Naive thymus-derived CD4-positive, alpha-beta T cell (primary cell): Measurements from ENCODE around the gene CUL4B. TPM values are rescaled to one million over a fixed set of nuclear protein-coding genes. Genes with fewer than 3 reads are reported as not detected.
"Not testable (repeated sequence)": the region's sequence is repeated elsewhere in the genome, so short reads cannot be mapped to it uniquely, and the experiment has no call there.

Source experiments
- ATAC-seq: fragments of 150-1000 bp; cut with Tn5 transposase; 2 replicates; pipeline ENCODE4 v1.10.0; 2021; ENCODE audit warnings: mild to moderate bottlenecking, moderate library complexity
- CTCF ChIA-PET: fragments of 350-600 bp; sonication (Branson Sonifier 250); formaldehyde crosslinking; loops from one replicate; lab custom pipeline; 2021; ENCODE audit warnings: antibody characterized with exemption; lab: Charles Lee
- POLR2A ChIA-PET: fragments of 350-600 bp; sonication (Branson Sonifier 250); formaldehyde crosslinking; loops from one replicate; lab custom pipeline; 2021; ENCODE audit warnings: antibody characterized with exemption, inconsistent platforms; lab: Charles Lee
- DNase-seq, 9 donors: peaks; one replicate each; pipeline versions ENCODE4 v3.0.0 to v3.0.0-alpha.2; 2020 to 2022; ENCODE audit warnings: mixed read lengths in 1 of 9
- H3K27ac ChIP-seq: one replicate; pipeline ENCODE4 v1.7.0; 2013; ENCODE audit warnings: mild to moderate bottlenecking, low read depth, low read length, moderate library complexity
- H3K27me3 ChIP-seq, 2 donors: one replicate each; pipeline ENCODE4 v1.7.0; 2013; ENCODE audit warnings: low read length in 2 of 2, mild to moderate bottlenecking in 2 of 2, moderate library complexity in 2 of 2; ENCODE audit not compliant: control insufficient read depth in 2 of 2, insufficient read depth in 2 of 2
- H3K36me3 ChIP-seq, 3 experiments: 1 replicate in 2 of 3; 2 replicates in 1 of 3; pipeline ENCODE4 v1.7.0; 2013; ENCODE audit warnings: low read length in 3 of 3, mild to moderate bottlenecking in 3 of 3, moderate library complexity in 1 of 3; ENCODE audit not compliant: insufficient read depth in 3 of 3, control insufficient read depth in 2 of 3
- H3K4me1 ChIP-seq, 2 donors: one replicate each; pipeline ENCODE4 v1.7.0; 2013; ENCODE audit warnings: low read length in 2 of 2, mild to moderate bottlenecking in 2 of 2, moderate library complexity in 1 of 2; ENCODE audit not compliant: control insufficient read depth in 2 of 2, insufficient read depth in 2 of 2
- H3K4me3 ChIP-seq: 2 replicates; pipeline ENCODE4 v1.7.0; 2013; ENCODE audit warnings: mild to moderate bottlenecking, low read length
- H3K9me3 ChIP-seq, 3 experiments: 1 replicate in 2 of 3; 2 replicates in 1 of 3; pipeline ENCODE4 v1.7.0; 2013; ENCODE audit warnings: low read length in 3 of 3; ENCODE audit not compliant: control insufficient read depth in 2 of 3
- H3K27ac Mint-ChIP-seq, 9 donors: one replicate each; pipeline ENCODE4 v1.8.0; 2020 to 2022; ENCODE audit warnings: mixed read lengths in 9 of 9, mild to moderate bottlenecking in 8 of 9, moderate library complexity in 5 of 9, inconsistent platforms in 2 of 9
- H3K27me3 Mint-ChIP-seq, 5 donors: one replicate each; pipeline ENCODE4 v1.8.0; 2021 to 2022; ENCODE audit warnings: mixed read lengths in 5 of 5, mild to moderate bottlenecking in 1 of 5
- H3K36me3 Mint-ChIP-seq, 5 donors: one replicate each; pipeline ENCODE4 v1.8.0; 2020 to 2022; ENCODE audit warnings: mixed read lengths in 5 of 5, mild to moderate bottlenecking in 3 of 5, inconsistent platforms in 1 of 5
- H3K4me1 Mint-ChIP-seq, 7 donors: one replicate each; pipeline ENCODE4 v1.8.0; 2020 to 2022; ENCODE audit warnings: mixed read lengths in 7 of 7, mild to moderate bottlenecking in 3 of 7, inconsistent platforms in 1 of 7
- H3K4me3 Mint-ChIP-seq, 10 donors: one replicate each; pipeline ENCODE4 v1.8.0; 2020 to 2022; ENCODE audit warnings: mild to moderate bottlenecking in 10 of 10, mixed read lengths in 10 of 10, moderate library complexity in 6 of 10, inconsistent platforms in 2 of 10
- H3K9me3 Mint-ChIP-seq, 11 donors: one replicate each; pipeline ENCODE4 v1.8.0; 2020 to 2022; ENCODE audit warnings: mixed read lengths in 11 of 11, mild to moderate bottlenecking in 4 of 11, inconsistent platforms in 1 of 11, moderate library complexity in 1 of 11
- intact Hi-C, 2 donors: fragments of 100-400 bp; cut with micrococcal nuclease; formaldehyde crosslinking; loops; one replicate each; pipeline ENCODE4 v1.15.1; 2023
- polyA plus RNA-seq, 2 donors: library from polyadenylated mRNA; unstranded; fragments of 300-500 nt; fragmentation: Illumina TruSeq; gene quantifications; one replicate each; pipeline ENCODE4 v1.2.3, GENCODE V29; 2021
- total RNA-seq, 6 experiments: library from RNA in 5 of 6; stranded (reverse) in 5 of 6; gene quantifications; 1 replicate in 5 of 6; 2 replicates in 1 of 6; pipeline ENCODE4 v1.2.3 and lab custom pipeline; 2021 to 2026

Gene CUL4B
- total and polyA plus RNA-seq, 7 experiments from 2014 or later, result 22.6 to 67.7 (median 38.9) TPM

GRCh38 chrX:120573806-120574205 lies 13.0 kb upstream of the CUL4B start:
- H3K27me3 ChIP-seq, H3K4me3 Mint-ChIP-seq, CTCF ChIA-PET, H3K4me1 ChIP-seq, H3K9me3 Mint-ChIP-seq, H3K27ac ChIP-seq, POLR2A ChIA-PET, H3K36me3 ChIP-seq, H3K27me3 Mint-ChIP-seq, H3K27ac Mint-ChIP-seq, DNase-seq, ATAC-seq, intact Hi-C loops, H3K9me3 ChIP-seq, H3K4me3 ChIP-seq, H3K36me3 Mint-ChIP-seq: not testable (repeated sequence)
- H3K4me1 Mint-ChIP-seq, result peaks cover 0 to 11% (median 9%) of the 10 kb centered on the region in 7 donors

- Histone ChIP-seq H3K36me3 (no peaks in the 10 kb centered on the region), H3K27me3 (no peaks in the 10 kb centered on the region), H3K4me1 (no peaks in the 10 kb centered on the region), H3K9me3 (no peaks in the 10 kb centered on the region), H3K4me3 (no peak overlapping the region), H3K27ac (no peak overlapping the region)
- ChIA-PET POLR2A (no interaction called here), CTCF (no interaction called here)
- no peaks in the 10 kb centered on the region for H3K36me3 Mint-ChIP-seq
- no peak overlapping the region for H3K4me3 Mint-ChIP-seq
- peaks cover 0 to 11% (median 9%) of the 10 kb centered on the region in 7 donors for H3K4me1 Mint-ChIP-seq
- H3K27me3 Mint-ChIP-seq, result no peaks in the 10 kb centered on the region
- ATAC-seq, result no peak
- no peak overlapping the region for H3K27ac Mint-ChIP-seq
- intact Hi-C loops, result no loop called here
- DNase-seq, result no peak
- peaks cover 0 to 3% (median 0%) of the 10 kb centered on the region in 11 donors for H3K9me3 Mint-ChIP-seq
Observed at GRCh38 chrX:120570011-120570600, 9.3 kb upstream of the CUL4B start.

- Histone ChIP-seq H3K27me3 (no peaks in the 10 kb centered on the region), H3K4me1 (no peaks in the 10 kb centered on the region), H3K27ac (no peak overlapping the region), H3K9me3 (no peaks in the 10 kb centered on the region), H3K4me3 (no peak overlapping the region), H3K36me3 (no peaks in the 10 kb centered on the region)
- H3K4me3 Mint-ChIP-seq, result no peak overlapping the region
- peaks cover 0 to 3% (median 0%) of the 10 kb centered on the region in 11 donors for H3K9me3 Mint-ChIP-seq
- no peaks in the 10 kb centered on the region for H3K27me3 Mint-ChIP-seq
- no peak for ATAC-seq
- POLR2A ChIA-PET, result no interaction called here
- DNase-seq, result no peak
- H3K36me3 Mint-ChIP-seq, result no peaks in the 10 kb centered on the region
- H3K4me1 Mint-ChIP-seq, result peaks cover 0 to 11% (median 9%) of the 10 kb centered on the region in 7 donors
- no peak overlapping the region for H3K27ac Mint-ChIP-seq
- CTCF ChIA-PET, result no interaction called here
- intact Hi-C loops, result no loop called here
Observed at GRCh38 chrX:120568609-120569008, 7.8 kb upstream of the CUL4B start.

GRCh38 chrX:120568035-120568434 lies 7.3 kb upstream of the CUL4B start:
- H3K4me1 ChIP-seq, result no peaks in the 10 kb centered on the region
- H3K27me3 ChIP-seq, result no peaks in the 10 kb centered on the region
- ChIA-PET POLR2A (no interaction called here), CTCF (no interaction called here)
- H3K4me1 Mint-ChIP-seq, result peaks cover 0 to 11% (median 9%) of the 10 kb centered on the region in 7 donors
- peaks cover 0 to 3% (median 0%) of the 10 kb centered on the region in 11 donors for H3K9me3 Mint-ChIP-seq
- intact Hi-C loops, result no loop called here
- H3K9me3 ChIP-seq, result no peaks in the 10 kb centered on the region
- ATAC-seq (no peak), DNase-seq (no peak)
- no peaks in the 10 kb centered on the region for H3K27me3 Mint-ChIP-seq
- H3K27ac Mint-ChIP-seq, result no peak overlapping the region
- no peaks in the 10 kb centered on the region for H3K36me3 ChIP-seq
- no peaks in the 10 kb centered on the region for H3K36me3 Mint-ChIP-seq
- H3K27ac ChIP-seq, result no peak overlapping the region
- no peak overlapping the region for H3K4me3 ChIP-seq
- H3K4me3 Mint-ChIP-seq, result no peak overlapping the region

GRCh38 chrX:120566817-120567216 lies 6.1 kb upstream of the CUL4B start:
- no peaks in the 10 kb centered on the region for H3K27me3 Mint-ChIP-seq
- H3K9me3 Mint-ChIP-seq, result peaks cover 0 to 3% (median 0%) of the 10 kb centered on the region in 11 donors
- H3K9me3 ChIP-seq, result no peaks in the 10 kb centered on the region
- H3K36me3 Mint-ChIP-seq, result no peaks in the 10 kb centered on the region
- no peaks in the 10 kb centered on the region for H3K36me3 ChIP-seq
- DNase-seq, result no peak
- intact Hi-C loops, result no loop called here
- H3K4me3 Mint-ChIP-seq, result no peak overlapping the region
- H3K4me1 ChIP-seq, result no peaks in the 10 kb centered on the region
- no peak overlapping the region for H3K27ac ChIP-seq
- no peak overlapping the region for H3K4me3 ChIP-seq
- CTCF ChIA-PET, result no interaction called here
- H3K27me3 ChIP-seq, result no peaks in the 10 kb centered on the region
- peaks cover 6 to 20% (median 12%) of the 10 kb centered on the region in 7 donors for H3K4me1 Mint-ChIP-seq
- no peak for ATAC-seq
- POLR2A ChIA-PET, result interaction anchor here (0.6 to 1.5 kb wide), 2 partner anchors 38 to 168 kb away, joined by 3 to 4 read pairs; partner anchors contain the start of gene MCTS1
- no peak overlapping the region for H3K27ac Mint-ChIP-seq

GRCh38 chrX:120564925-120565324 lies 4.2 kb upstream of the CUL4B start:
- intact Hi-C loops, result loop anchor here (5.0 kb wide), 2 partner anchors 78 to 313 kb away; partner anchors contain the start of gene ZBTB33 (in 2 of the 2)
- ATAC-seq, result no peak
- Histone ChIP-seq H3K27ac (no peak overlapping the region), H3K27me3 (no peaks in the 10 kb centered on the region), H3K4me3 (no peak overlapping the region), H3K36me3 (peaks cover 0 to 4% (median 0%) of the 10 kb centered on the region in 3 experiments), H3K4me1 (no peaks in the 10 kb centered on the region), H3K9me3 (no peaks in the 10 kb centered on the region)
- Mint-ChIP-seq H3K27me3 (no peaks in the 10 kb centered on the region), H3K36me3 (no peaks in the 10 kb centered on the region), H3K4me1 (peaks cover 6 to 14% (median 12%) of the 10 kb centered on the region in 7 donors), H3K27ac (no peak overlapping the region), H3K9me3 (peaks cover 0 to 2% (median 0%) of the 10 kb centered on the region in 11 donors), H3K4me3 (no peak overlapping the region)
- CTCF ChIA-PET, result no interaction called here
- POLR2A ChIA-PET, result no interaction called here
- no peak for DNase-seq

GRCh38 chrX:120562569-120562926 lies 1.8 kb upstream of the CUL4B start:
- no peak for DNase-seq
- no peak for ATAC-seq
- Mint-ChIP-seq H3K4me3 (peak overlapping the region in 2 of 10 donors; percentile 10 to 26), H3K27me3 (no peaks in the 10 kb centered on the region), H3K36me3 (peaks cover 0 to 4% (median 0%) of the 10 kb centered on the region in 5 donors), H3K9me3 (no peaks in the 10 kb centered on the region), H3K4me1 (peaks cover 6 to 24% (median 17%) of the 10 kb centered on the region in 7 donors), H3K27ac (peak overlapping the region; percentile 20 to 99 (median 94))
- no peaks in the 10 kb centered on the region for H3K9me3 ChIP-seq
- H3K27me3 ChIP-seq, result no peaks in the 10 kb centered on the region
- ChIA-PET POLR2A (interaction anchor here (1.8 to 5.5 kb wide), 4 partner anchors 12 to 66 kb away, joined by 5 to 111 read pairs (median 24); partner anchors contain the start of genes C1GALT1C1 and MCTS1), CTCF (no interaction called here)
- peaks cover 0 to 4% (median 0%) of the 10 kb centered on the region in 3 experiments for H3K36me3 ChIP-seq
- intact Hi-C loops, result loop anchor here (5.0 kb wide), 2 partner anchors 75 to 310 kb away; partner anchors contain the start of gene ZBTB33 (in 2 of the 2)
- H3K4me1 ChIP-seq, result no peaks in the 10 kb centered on the region
- H3K4me3 ChIP-seq, result no peak overlapping the region
- peak overlapping the region; percentile 100 for H3K27ac ChIP-seq
